Thyroid gland (tissue), 4 donors: Measurements from ENCODE around the gene GAPT.

Experiments
- POLR2A ChIP-seq, 2 donors: fragments of 450-650 bp; IDR thresholded peaks; one replicate each; pipeline ENCODE4 v1.6.1; 2017; ENCODE audit warnings: antibody characterized with exemption in 2 of 2, mild to moderate bottlenecking in 2 of 2, moderate library complexity in 1 of 2
- TF ChIP-seq, protein P1 (sequence below), 6 experiments: fragments of 200-600 bp in 3 of 6; fragments of 450-650 bp in 3 of 6; sonication (generic) in 3 of 6; IDR thresholded peaks; one replicate each; pipeline ENCODE4 v1.5.1; 2016 to 2019; ENCODE audit warnings: antibody characterized with exemption in 6 of 6, mild to moderate bottlenecking in 2 of 6, inconsistent platforms in 1 of 6, moderate library complexity in 1 of 6

DNA sequence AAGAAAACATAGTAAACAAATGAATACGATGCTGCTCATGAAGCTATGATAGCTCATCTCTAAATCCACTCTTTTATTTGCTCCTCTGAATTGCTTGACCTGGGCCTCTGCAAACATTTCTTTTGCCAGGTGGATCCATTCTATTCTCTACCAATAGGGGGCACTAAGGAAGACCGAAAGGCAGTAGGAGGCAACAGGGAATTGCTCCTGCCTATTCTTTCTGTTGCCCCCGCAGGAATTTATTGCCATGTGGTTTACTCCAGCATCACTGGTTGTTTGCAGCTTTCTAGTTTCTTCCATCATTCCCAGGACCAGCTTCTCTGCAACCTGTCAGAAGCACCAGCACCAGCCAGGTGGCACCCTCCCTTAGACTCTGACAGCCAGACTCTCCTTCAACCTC is 5.3 kb downstream of the GAPT start:
- TF ChIP-seq POLR2A (IDR thresholded peaks at IDR 0.05): no peak
- TF ChIP-seq, protein P1, sequence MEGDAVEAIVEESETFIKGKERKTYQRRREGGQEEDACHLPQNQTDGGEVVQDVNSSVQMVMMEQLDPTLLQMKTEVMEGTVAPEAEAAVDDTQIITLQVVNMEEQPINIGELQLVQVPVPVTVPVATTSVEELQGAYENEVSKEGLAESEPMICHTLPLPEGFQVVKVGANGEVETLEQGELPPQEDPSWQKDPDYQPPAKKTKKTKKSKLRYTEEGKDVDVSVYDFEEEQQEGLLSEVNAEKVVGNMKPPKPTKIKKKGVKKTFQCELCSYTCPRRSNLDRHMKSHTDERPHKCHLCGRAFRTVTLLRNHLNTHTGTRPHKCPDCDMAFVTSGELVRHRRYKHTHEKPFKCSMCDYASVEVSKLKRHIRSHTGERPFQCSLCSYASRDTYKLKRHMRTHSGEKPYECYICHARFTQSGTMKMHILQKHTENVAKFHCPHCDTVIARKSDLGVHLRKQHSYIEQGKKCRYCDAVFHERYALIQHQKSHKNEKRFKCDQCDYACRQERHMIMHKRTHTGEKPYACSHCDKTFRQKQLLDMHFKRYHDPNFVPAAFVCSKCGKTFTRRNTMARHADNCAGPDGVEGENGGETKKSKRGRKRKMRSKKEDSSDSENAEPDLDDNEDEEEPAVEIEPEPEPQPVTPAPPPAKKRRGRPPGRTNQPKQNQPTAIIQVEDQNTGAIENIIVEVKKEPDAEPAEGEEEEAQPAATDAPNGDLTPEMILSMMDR (IDR thresholded peaks at IDR 0.05): no peak
